Camera-type eye (tissue), 1 donor: ENCODE results near the gene DDX60. TPM values are rescaled to one million over a fixed set of nuclear protein-coding genes. Genes with fewer than 3 reads are reported as not detected.

Experiments
- total RNA-seq: library from RNA; depleted of rRNA; stranded (reverse); fragments of >200 nt; gene quantifications from one replicate; pipeline ENCODE4 v1.2.3, GENCODE V29; 2014

DDX60 gene
- 14.8 TPM for total RNA-seq

DNA sequence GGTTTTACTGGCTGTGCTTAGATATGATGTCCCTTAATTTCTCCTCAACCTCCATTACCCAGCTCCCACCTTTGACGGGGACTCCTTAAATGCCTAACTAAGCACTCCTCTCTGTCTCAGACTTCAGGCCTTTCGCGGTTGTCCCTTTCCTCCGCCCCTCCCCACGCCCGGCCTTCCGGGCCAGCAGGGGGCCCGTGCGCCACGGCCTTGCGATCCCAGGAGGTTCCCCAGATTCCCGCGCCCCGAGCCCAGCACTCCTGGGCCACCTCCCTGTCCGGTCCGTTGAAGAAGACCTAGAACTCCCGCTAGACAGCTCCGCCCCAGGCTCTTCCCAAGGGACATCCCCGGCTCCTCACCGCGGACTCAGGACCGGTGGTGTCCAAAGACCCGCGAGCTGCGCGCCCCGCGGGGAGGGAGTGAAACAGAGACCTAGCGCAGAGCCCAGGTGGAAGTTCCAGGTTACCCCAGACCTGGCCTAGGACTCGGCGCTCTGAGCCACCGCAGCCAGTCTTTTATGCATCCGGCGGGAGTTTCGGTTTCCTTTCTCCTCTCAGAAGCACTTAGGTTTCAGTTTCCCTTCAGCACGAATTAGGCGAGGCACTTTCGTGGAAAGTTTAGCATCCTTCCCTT, at the start of gene DDX60:
DDX60 (minus strand) TSS at position 487 of the 630 bp plus-strand sequence. CDS start 7,493 bp downstream, outside the sequence.

Other genes starting within 250 kb of the DDX60 start
- not detected for gene ANXA10, start 226.2 kb downstream of the DDX60 start, total RNA-seq
- gene DDX60L, start 161.7 kb upstream of the DDX60 start, total RNA-seq, result 19.1 TPM
- gene PALLD, start 178.3 kb upstream of the DDX60 start, total RNA-seq, result 128 TPM